HG03432 (cell line): ENCODE data around the gene LRRC4C.

Experiments
- ATAC-seq: cut with Tn5 transposase; IDR thresholded peaks from one replicate; pipeline ENCODE4 v1.9.1; 2021; ENCODE audit warnings: mild to moderate bottlenecking, moderate library complexity; ENCODE audit not compliant: unreplicated experiment

The LRRC4C gene

GRCh38 chr11:40732132-40732531 lies 727.3 kb downstream of the LRRC4C start:
- no peak for ATAC-seq

DNA sequence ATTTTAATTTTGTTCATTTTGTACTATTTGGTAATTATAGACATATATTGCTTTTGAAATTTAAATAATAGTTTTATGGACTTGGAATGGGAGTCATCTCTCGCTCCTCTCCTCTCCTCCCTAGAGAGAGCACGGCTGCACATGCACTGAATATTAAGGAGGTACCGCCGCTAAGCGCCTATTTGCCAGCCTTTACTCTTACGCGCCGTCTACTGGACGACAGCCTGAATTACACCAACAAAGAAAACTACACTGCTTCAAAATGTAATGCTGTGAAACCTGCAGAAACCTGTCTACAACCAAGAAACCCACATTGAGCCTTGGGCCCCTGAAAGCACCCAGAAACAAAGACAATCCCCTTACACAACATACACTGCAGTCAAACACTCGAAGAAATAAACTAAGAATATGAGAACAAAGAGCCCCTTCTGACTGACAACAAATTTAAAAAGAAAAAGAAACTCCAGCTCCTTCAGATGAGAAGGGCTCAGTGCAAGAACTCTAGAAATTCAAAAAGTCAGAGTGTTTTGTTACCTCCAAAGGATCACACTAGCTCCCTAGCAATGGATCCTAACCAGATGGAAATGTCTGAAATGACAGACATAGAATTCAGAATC lies 737.2 kb downstream of the LRRC4C start:
- peak; percentile 60 for ATAC-seq

- no peak for ATAC-seq
These were observed 742.9 kb downstream of the LRRC4C start for GRCh38 chr11:40716344-40717130.

DNA sequence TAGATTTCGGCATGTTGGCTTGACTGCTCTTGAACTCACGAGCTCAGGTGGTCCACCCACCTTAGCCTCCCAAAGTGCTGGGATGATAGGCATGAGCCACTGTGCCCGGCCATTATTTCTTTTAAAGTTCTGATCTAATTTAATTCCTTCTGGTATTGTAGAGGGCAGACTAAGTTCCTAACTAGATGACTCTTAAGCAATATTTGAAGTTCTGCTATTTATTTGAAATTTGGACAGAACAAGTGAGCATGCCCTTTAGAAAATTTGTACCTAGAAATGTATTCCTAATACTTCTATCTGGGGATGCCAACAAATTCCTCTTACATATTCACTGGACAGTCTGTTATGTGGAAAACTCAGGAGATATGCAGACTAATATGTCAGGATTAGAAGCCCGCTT lies 746.4 kb downstream of the LRRC4C start:
- ATAC-seq, result no peak

DNA sequence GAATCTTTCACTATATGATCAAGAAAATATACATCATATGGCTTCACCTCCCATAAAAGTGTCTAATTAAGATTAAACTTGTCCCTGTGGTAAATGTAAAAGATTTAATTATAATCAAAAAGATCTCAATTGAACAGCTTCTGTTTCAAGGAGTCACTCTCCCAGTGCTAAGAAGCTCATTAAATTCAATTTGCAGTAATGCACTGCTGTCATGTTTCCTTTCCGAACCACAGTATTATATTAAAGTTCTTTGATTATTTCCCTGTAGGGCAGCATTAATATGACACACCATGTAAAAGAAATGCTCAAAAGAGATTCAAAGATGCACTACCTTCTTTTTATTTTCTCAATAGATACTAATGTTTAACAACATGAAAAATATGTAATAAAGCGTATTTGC lies 758.4 kb downstream of the LRRC4C start:
- ATAC-seq, result no peak

GRCh38 chr11:40689823-40690222 lies 769.6 kb downstream of the LRRC4C start:
- no peak for ATAC-seq

- no peak for ATAC-seq
These were observed 771.1 kb downstream of the LRRC4C start for GRCh38 chr11:40688369-40688768.

DNA sequence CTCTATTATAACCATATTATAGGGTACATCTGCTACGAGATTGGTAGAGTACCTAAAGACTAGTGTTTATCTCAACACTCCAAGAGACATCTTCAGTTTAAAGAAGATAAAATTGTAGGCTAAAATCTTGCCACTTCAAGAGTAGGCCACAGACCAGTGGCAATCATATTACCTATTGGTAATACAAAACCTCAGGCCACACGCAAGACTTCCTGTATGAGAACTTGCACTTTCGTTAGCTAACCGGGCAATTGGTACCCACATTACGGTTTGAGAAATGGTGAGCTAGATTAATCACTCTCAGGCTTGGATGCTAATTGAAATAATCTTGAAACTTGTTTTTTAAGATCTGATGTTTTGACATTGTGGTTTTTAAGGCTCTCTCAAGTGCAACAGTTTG lies 772.7 kb downstream of the LRRC4C start:
- ATAC-seq, result no peak

DNA sequence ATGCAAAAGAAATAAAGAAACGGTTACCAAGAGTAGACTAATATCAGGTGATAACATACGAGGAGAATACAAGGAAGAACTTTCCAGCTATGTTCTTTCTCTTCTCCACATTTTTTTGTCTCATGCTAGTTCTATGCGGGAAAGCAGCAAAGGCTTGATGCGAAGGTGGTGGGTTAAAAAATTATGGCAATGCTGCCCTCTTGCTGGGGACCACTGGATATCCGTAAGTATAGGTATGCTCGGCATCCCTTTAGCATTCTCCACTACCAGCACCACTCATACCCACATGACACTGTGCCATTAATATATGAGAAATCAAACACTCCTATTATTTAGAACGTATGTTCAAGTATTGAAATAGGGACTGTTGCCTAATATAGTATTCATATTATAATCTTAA lies 776.4 kb downstream of the LRRC4C start:
- no peak for ATAC-seq

- ATAC-seq, result no peak
These were observed 780.2 kb downstream of the LRRC4C start for GRCh38 chr11:40679276-40679675.

GRCh38 chr11:40647295-40647694 lies 812.2 kb downstream of the LRRC4C start:
- ATAC-seq, result peak; percentile 88

- no peak for ATAC-seq
These were observed 817.2 kb downstream of the LRRC4C start for GRCh38 chr11:40642284-40642683.

DNA sequence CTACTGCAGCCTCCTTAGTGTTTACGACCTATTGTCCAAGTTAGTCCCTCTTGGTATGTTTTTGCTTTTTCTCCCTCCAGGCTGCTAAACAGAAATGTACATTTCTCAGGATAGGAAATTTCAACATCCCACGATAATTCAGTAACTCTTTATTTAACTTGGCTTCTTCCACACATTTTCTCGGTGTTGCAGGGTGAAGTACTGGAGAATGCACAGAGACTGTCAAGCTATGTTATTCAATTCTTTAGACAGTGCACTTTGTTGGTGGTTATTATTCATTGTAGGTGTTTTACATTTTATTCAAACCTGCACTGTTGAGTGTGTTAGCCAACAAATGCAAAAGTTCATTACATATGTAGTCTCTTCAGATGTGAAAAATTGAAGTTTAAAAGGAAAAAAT lies 839.8 kb downstream of the LRRC4C start:
- ATAC-seq, result no peak

DNA sequence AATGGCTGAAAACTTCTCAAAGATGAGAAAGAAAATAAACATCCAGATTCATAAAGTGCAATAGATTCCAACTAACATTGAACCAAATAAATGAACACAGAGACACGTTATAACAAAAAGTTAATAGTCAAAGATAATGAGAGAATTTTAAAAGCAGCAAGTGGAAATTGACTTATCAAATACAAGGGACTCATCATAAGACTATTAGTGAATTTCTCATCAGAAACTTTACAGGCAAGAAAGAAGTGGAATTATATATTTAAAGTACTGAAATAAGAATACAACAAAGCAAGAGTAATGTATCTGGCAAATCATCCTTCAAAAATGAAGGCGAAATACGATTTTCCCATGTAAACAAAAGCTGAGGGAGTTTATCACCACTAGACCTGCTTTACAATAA lies 852.7 kb downstream of the LRRC4C start:
- ATAC-seq, result no peak

DNA sequence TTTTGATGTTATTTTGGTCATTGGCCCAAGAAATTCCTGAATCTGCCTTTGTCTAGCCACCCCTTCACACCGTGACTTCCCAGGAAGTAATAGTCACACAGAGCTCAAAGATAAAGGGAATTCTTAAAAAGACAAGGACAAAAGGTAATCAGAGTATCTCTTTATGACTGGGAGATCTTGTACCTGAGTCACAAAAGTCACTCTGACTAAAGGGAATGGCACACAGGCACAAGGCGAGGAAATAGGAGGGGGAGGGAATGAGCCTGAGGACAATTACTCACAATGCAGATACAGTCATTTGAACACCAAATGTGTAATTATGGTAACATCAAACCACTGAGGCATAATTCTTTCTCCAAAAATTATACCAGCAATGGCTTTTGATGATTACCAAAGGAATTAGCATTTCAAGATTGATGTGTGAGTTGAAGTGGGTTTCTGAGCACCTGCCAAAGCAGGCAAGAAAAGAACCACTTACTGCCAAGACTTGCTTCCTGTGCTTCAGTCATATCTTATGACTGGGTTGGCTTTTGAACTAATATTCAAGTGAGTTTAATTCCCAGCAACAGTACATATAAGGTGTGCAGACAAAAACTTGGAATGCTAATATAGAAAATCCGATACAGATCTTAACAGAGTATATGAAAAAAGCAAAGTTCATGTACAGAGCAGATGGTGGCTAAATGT lies 856.4 kb downstream of the LRRC4C start:
- ATAC-seq, result no peak

GRCh38 chr11:40597546-40598113 lies 861.8 kb downstream of the LRRC4C start:
- no peak for ATAC-seq

DNA sequence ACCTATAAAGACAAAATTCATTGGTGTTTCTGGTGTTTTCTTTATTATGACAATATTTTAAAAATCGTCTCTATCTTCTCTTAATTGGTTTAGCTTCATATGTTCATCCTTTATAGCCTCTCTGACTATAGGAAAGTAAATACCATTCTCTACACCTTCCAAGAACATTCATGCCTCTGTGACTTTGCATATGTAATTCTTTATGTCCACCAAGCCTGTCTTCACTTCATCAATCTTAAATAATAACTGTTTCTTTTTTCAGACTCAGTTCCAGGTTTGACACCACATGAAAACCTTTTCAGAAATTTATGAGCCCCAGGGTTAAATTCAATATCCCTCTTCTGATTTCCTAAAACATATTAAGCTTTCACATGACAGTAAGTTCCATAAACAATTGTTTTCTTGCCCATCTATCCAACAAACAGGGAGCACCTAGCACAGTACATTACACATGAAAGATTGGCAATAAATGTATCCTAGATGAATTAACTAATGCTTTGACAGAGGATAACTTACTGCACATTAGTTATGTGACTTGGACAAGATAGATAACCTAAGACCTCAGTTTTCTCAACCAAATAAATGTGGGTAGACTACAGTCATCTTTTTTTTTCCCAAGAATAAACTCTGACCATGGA lies 886.1 kb downstream of the LRRC4C start:
- no peak for ATAC-seq

DNA sequence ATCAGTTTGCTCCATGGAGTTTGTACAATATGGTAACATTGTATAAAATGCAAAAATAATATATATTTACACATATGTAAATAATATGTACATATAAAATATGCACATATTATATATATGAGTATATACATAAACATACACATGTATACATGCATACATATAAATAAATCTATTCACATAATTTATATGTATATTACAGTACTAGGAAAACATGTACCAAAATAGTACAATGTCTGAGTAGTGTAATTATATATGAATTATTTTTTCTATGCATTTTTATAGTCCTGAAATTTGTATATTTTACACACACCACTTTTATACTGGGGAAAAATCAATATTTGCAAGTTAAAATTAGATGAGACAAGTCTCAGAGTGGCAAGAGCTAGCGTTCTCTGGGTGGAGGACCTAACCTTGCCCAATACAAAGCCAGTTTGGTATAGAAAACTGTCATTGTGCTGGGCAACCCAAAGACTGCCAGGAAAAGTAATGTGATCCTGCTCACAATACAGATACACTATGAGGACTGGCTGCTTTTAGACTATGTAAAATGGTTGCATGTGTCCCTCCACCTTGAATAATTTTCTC lies 889.4 kb downstream of the LRRC4C start:
- no peak for ATAC-seq

DNA sequence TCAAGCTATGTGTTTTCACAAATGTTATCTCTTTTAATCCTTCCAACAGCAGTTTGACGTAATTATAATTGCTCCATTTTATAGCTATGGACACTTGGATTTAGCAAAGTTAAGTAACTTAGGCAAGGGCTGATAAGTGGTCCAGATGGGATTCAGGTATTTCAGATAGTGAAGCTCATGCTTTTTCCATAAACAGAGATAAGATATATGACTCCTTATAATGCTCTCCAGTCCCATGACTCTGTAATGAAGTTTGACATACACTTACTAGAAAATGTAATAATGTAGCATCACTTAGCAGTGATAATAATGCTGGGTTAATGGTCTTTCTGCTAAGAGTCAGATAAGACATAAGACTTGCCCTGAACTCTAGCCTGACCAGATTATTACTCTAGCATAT lies 892.1 kb downstream of the LRRC4C start:
- ATAC-seq, result no peak

DNA sequence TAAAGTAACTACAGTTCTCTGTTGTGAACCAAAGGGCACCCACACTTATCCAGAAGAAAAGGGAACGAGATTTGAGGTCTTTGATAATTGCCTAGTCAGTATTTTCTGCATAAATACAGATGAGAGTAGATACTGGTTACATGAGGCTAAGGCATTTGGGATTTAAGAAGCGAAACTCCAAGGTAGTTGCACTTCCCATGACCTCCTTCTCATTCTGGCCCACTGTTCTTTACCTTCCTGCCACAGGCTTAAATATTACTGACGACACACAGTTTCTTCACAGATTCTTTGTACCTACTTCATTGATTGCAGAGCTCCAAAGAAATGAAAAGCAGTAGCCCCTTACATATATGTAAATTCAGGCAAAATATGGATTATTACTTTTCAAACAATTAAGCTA lies 915.3 kb downstream of the LRRC4C start:
- ATAC-seq, result no peak

DNA sequence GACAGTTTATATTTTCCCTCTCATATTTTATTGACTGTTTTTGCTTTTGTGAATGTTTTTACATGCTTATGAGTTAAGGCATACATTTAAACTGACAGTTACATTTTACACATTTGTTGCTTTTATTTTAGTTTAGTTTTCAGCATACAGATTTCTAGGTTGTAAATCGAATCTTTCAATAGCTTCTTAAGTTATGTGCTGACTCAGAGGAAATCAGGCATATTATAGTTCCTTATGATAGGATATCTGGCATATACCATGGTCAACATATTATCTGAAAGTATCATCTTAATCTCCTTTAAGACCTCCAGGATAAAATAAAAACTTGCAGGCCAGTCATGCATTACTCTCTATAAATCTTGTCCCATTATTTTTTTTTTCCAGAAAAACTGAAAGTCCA lies 916.6 kb downstream of the LRRC4C start:
- ATAC-seq, result no peak
